HG02678 (cell line): ENCODE data around the gene MICALL1.

ENCODE experiments used
- ATAC-seq: cut with Tn5 transposase; IDR thresholded peaks from one replicate; pipeline ENCODE4 v1.9.1; 2021; ENCODE audit warnings: mild to moderate bottlenecking, moderate library complexity; ENCODE audit not compliant: unreplicated experiment

MICALL1 gene

GRCh38 chr22:37982938-37983859, 77.1 kb downstream of the MICALL1 start:
- ATAC-seq, result no peak

- ATAC-seq, result no peak
Observed at GRCh38 chr22:37983860-37984791, 78.0 kb downstream of the MICALL1 start, which contains the start of gene SOX10. SOX10 (minus strand) TSS chr22:37984555; CDS start chr22:37983784, 771 bp downstream.

GRCh38 chr22:37985050-37985585, 79.0 kb downstream of the MICALL1 start:
- ATAC-seq, result no peak

GRCh38 chr22:37985751-37986281, 79.7 kb downstream of the MICALL1 start:
- no peak for ATAC-seq

- ATAC-seq, result no peak
Observed at GRCh38 chr22:37986371-37986770, 80.3 kb downstream of the MICALL1 start.

- ATAC-seq, result no peak
Observed at GRCh38 chr22:37989146-37990045, 83.3 kb downstream of the MICALL1 start.

GRCh38 chr22:37990301-37990700, 84.2 kb downstream of the MICALL1 start:
- ATAC-seq, result no peak

- no peak for ATAC-seq
Observed at GRCh38 chr22:37990862-37991261, 84.8 kb downstream of the MICALL1 start.

GRCh38 chr22:37991731-37992442, 85.8 kb downstream of the MICALL1 start:
- no peak for ATAC-seq
